Common myeloid progenitor, CD34-positive (primary cell): ENCODE data around the gene THSD7B.

Experiments
- CTCF ChIA-PET: fragments of 350-600 bp; sonication (Branson Sonifier 250); formaldehyde crosslinking; loops from one replicate; lab custom pipeline; 2021; ENCODE audit warnings: antibody characterized with exemption; lab: Charles Lee
- POLR2A ChIA-PET: fragments of 350-600 bp; sonication (Branson Sonifier 250); formaldehyde crosslinking; loops from one replicate; lab custom pipeline; 2021; ENCODE audit warnings: antibody characterized with exemption; lab: Charles Lee
- DNase-seq, 3 donors: peaks; one replicate each; pipeline versions ENCODE4 v3.0.0 to v3.0.0-alpha.2; 2013
- H3K27ac ChIP-seq, 2 experiments: 1 replicate in 1 of 2; 2 replicates in 1 of 2; pipeline ENCODE4 v1.7.0; 2013; ENCODE audit warnings: inconsistent platforms in 2 of 2, low read length in 2 of 2, mild to moderate bottlenecking in 2 of 2, low read depth in 1 of 2, moderate library complexity in 1 of 2; ENCODE audit not compliant: severe bottlenecking in 2 of 2, insufficient read depth in 1 of 2, poor library complexity in 1 of 2
- H3K27me3 ChIP-seq, 5 experiments: replicated peaks in 2 of 5; 1 replicate in 3 of 5; 2 replicates in 2 of 5; pipeline versions ENCODE4 v1.6.1 to v1.7.0; 2013; ENCODE audit warnings: low read length in 4 of 5, mild to moderate bottlenecking in 2 of 5, moderate library complexity in 2 of 5, inconsistent platforms in 1 of 5; ENCODE audit not compliant: insufficient read depth in 5 of 5, control insufficient read depth in 4 of 5
- H3K36me3 ChIP-seq, 4 experiments: 1 replicate in 2 of 4; 2 replicates in 2 of 4; pipeline versions ENCODE4 v1.6.1 to v1.7.0; 2013; ENCODE audit warnings: low read length in 3 of 4, control low read depth in 1 of 4, mild to moderate bottlenecking in 1 of 4; ENCODE audit not compliant: control insufficient read depth in 4 of 4, insufficient read depth in 4 of 4
- H3K4me1 ChIP-seq, 4 experiments: 1 replicate in 3 of 4; 2 replicates in 1 of 4; pipeline versions ENCODE4 v1.6.1 to v1.7.1; 2013; ENCODE audit warnings: low read length in 3 of 4, mild to moderate bottlenecking in 3 of 4, control low read depth in 1 of 4, inconsistent platforms in 1 of 4, moderate library complexity in 1 of 4; ENCODE audit not compliant: control insufficient read depth in 4 of 4, insufficient read depth in 4 of 4; ENCODE audit errors: control extremely low read depth in 1 of 4
- H3K4me3 ChIP-seq, 7 experiments: 1 replicate in 4 of 7; 2 replicates in 3 of 7; pipeline versions ENCODE4 v1.5.1 to v1.7.0; 2013; ENCODE audit warnings: mild to moderate bottlenecking in 7 of 7, low read length in 6 of 7, moderate library complexity in 6 of 7, inconsistent platforms in 2 of 7, low read depth in 2 of 7, control low read depth in 1 of 7; ENCODE audit not compliant: insufficient read depth in 4 of 7, control insufficient read depth in 1 of 7; ENCODE audit errors: extremely low read depth in 1 of 7
- H3K9me3 ChIP-seq, 5 experiments: 1 replicate in 4 of 5; 2 replicates in 1 of 5; pipeline versions ENCODE4 v1.6.1 to v1.7.1; 2013; ENCODE audit warnings: low read length in 4 of 5, mild to moderate bottlenecking in 2 of 5, inconsistent platforms in 1 of 5, low read depth in 1 of 5, moderate library complexity in 1 of 5; ENCODE audit not compliant: control insufficient read depth in 4 of 5, insufficient read depth in 2 of 5; ENCODE audit errors: control extremely low read depth in 1 of 5
- WGBS: methylation state at CpG from one replicate; pipeline ENCODE4 v1.1.5; 2013; ENCODE audit not compliant: insufficient coverage; 5-methylcytosine and 5-hydroxymethylcytosine counted together

Gene THSD7B

GRCh38 chr2:137250401-137250800 lies 485.1 kb downstream of the THSD7B start:
- POLR2A ChIA-PET = interaction anchor here (0.6 kb wide), 1 partner anchor 246 kb away, joined by 3 read pairs; no protein-coding TSS in a partner anchor
- no peak for DNase-seq
- H3K4me1 ChIP-seq = no peaks in the 10 kb centered on the region
- no peaks in the 10 kb centered on the region for H3K9me3 ChIP-seq
- no peaks in the 10 kb centered on the region for H3K36me3 ChIP-seq
- no peak overlapping the region for H3K4me3 ChIP-seq
- no peak overlapping the region for H3K27ac ChIP-seq
- no CpG with 5 or more reads among the region's 3 CpGs for WGBS
- H3K27me3 ChIP-seq = no peaks in the 10 kb centered on the region
- CTCF ChIA-PET = no interaction called here

GRCh38 chr2:137251045-137251444 lies 485.7 kb downstream of the THSD7B start:
- WGBS = 90% methylated on average over 2 of the region's 3 CpGs
- POLR2A ChIA-PET = no interaction called here
- H3K27me3 ChIP-seq = no peaks in the 10 kb centered on the region

GRCh38 chr2:137252934-137253333 lies 487.6 kb downstream of the THSD7B start:
- Histone ChIP-seq H3K9me3 (no peaks in the 10 kb centered on the region), H3K36me3 (no peaks in the 10 kb centered on the region), H3K4me3 (no peak overlapping the region), H3K27ac (no peak overlapping the region), H3K4me1 (no peaks in the 10 kb centered on the region), H3K27me3 (no peaks in the 10 kb centered on the region)
- ChIA-PET POLR2A (no interaction called here), CTCF (no interaction called here)
- DNase-seq = no peak

More at GRCh38 chr2:137251045-137251444, 485.7 kb downstream of the THSD7B start:
- DNase-seq = no peak
- no peak overlapping the region for H3K4me3 ChIP-seq
- no peaks in the 10 kb centered on the region for H3K4me1 ChIP-seq
- CTCF ChIA-PET = no interaction called here
- H3K9me3 ChIP-seq = no peaks in the 10 kb centered on the region
- no peaks in the 10 kb centered on the region for H3K36me3 ChIP-seq
- H3K27ac ChIP-seq = no peak overlapping the region

GRCh38 chr2:137254052-137254451 lies 488.7 kb downstream of the THSD7B start:
- no peaks in the 10 kb centered on the region for H3K9me3 ChIP-seq
- WGBS = no CpG with 5 or more reads among the region's 1 CpG
- no peak overlapping the region for H3K27ac ChIP-seq
- no peaks in the 10 kb centered on the region for H3K36me3 ChIP-seq
- POLR2A ChIA-PET = no interaction called here
- CTCF ChIA-PET = interaction anchor here (0.6 kb wide), 1 partner anchor 1340 kb away, joined by 4 read pairs; no protein-coding TSS in a partner anchor
- DNase-seq = no peak
- no peak overlapping the region for H3K4me3 ChIP-seq
- H3K4me1 ChIP-seq = no peaks in the 10 kb centered on the region
- H3K27me3 ChIP-seq = no peaks in the 10 kb centered on the region

GRCh38 chr2:137255345-137255744 lies 490.0 kb downstream of the THSD7B start:
- Histone ChIP-seq H3K36me3 (no peaks in the 10 kb centered on the region), H3K27me3 (no peaks in the 10 kb centered on the region), H3K4me1 (no peaks in the 10 kb centered on the region), H3K9me3 (no peaks in the 10 kb centered on the region), H3K4me3 (no peak overlapping the region), H3K27ac (no peak overlapping the region)
- WGBS = 75% methylated on average over 2 of the region's 2 CpGs
- CTCF ChIA-PET = no interaction called here
- POLR2A ChIA-PET = no interaction called here
- no peak for DNase-seq

GRCh38 chr2:137255990-137256389 lies 490.6 kb downstream of the THSD7B start:
- no peak for DNase-seq
- ChIA-PET POLR2A (no interaction called here), CTCF (no interaction called here)
- no peak overlapping the region for H3K27ac ChIP-seq
- H3K9me3 ChIP-seq = no peaks in the 10 kb centered on the region
- no peaks in the 10 kb centered on the region for H3K4me1 ChIP-seq
- no CpG with 5 or more reads among the region's 1 CpG for WGBS
- no peaks in the 10 kb centered on the region for H3K27me3 ChIP-seq
- no peaks in the 10 kb centered on the region for H3K36me3 ChIP-seq
- H3K4me3 ChIP-seq = no peak overlapping the region

GRCh38 chr2:137261881-137262585 lies 496.7 kb downstream of the THSD7B start:
- 100% methylated on average over 1 of the region's 3 CpGs for WGBS
- Histone ChIP-seq H3K36me3 (no peaks in the 10 kb centered on the region), H3K27me3 (no peaks in the 10 kb centered on the region), H3K27ac (no peak overlapping the region), H3K4me3 (no peak overlapping the region), H3K9me3 (no peaks in the 10 kb centered on the region), H3K4me1 (no peaks in the 10 kb centered on the region)
- no peak for DNase-seq
- POLR2A ChIA-PET = no interaction called here
- CTCF ChIA-PET = no interaction called here
